Vagina (tissue), 2 donors: Measurements from ENCODE around the gene FREM2. TPM values are rescaled to one million over a fixed set of nuclear protein-coding genes. Genes with fewer than 3 reads are reported as not detected.

Source experiments
- DNase-seq, 2 donors: peaks; one replicate each; pipeline ENCODE4 v3.0.0-alpha.2; 2017; ENCODE audit errors: extremely low spot score in 2 of 2
- H3K27ac ChIP-seq: fragments of 200-600 bp; sonication (generic); one replicate; pipeline ENCODE4 v1.5.1; 2019
- H3K27me3 ChIP-seq: fragments of 200-600 bp; sonication (generic); one replicate; pipeline ENCODE4 v1.5.1; 2019
- H3K36me3 ChIP-seq, 2 donors: fragments of 200-600 bp; sonication (generic); one replicate each; pipeline ENCODE4 v1.5.1; 2017 to 2019
- H3K4me1 ChIP-seq: fragments of 200-600 bp; sonication (generic); one replicate; pipeline ENCODE4 v1.5.1; 2019
- H3K4me3 ChIP-seq, 2 donors: fragments of 200-600 bp; sonication (generic); 1 replicate in 1 of 2; 2 replicates in 1 of 2; pipeline ENCODE4 v1.5.1; 2016 to 2019
- H3K9me3 ChIP-seq: fragments of 200-600 bp; sonication (generic); one replicate; pipeline ENCODE4 v1.5.1; 2019
- CTCF ChIP-seq, 3 experiments: fragments of 450-650 bp in 2 of 3; fragments of 200-600 bp in 1 of 3; sonication (generic) in 1 of 3; IDR thresholded peaks; one replicate each; pipeline ENCODE4 v1.5.1; 2017 to 2019; ENCODE audit warnings: antibody characterized with exemption in 3 of 3, mild to moderate bottlenecking in 2 of 3, moderate library complexity in 2 of 3
- POLR2A ChIP-seq, 2 donors: fragments of 450-650 bp; IDR thresholded peaks; one replicate each; pipeline ENCODE4 v1.6.1; 2017; ENCODE audit warnings: antibody characterized with exemption in 2 of 2, mild to moderate bottlenecking in 2 of 2, moderate library complexity in 2 of 2
- POLR2AphosphoS5 ChIP-seq, 2 donors: sonication (generic); formaldehyde crosslinking; IDR thresholded peaks; one replicate each; pipeline ENCODE4 v1.9.0; 2017; ENCODE audit warnings: antibody characterized with exemption in 2 of 2, mild to moderate bottlenecking in 2 of 2, low read depth in 1 of 2; ENCODE audit not compliant: insufficient read depth in 1 of 2
- intact Hi-C: fragments of 100-400 bp; cut with DNase I; formaldehyde crosslinking; loops from one replicate; pipeline ENCODE4 v1.15.1; 2023
- total RNA-seq: library from RNA; depleted of rRNA; stranded (reverse); fragments of >200 nt; gene quantifications from one replicate; pipeline ENCODE4 v1.2.3, GENCODE V29; 2016

The FREM2 gene
- total RNA-seq, 1 donor from 2014 or later = 0.98 TPM

- no peaks in the 10 kb centered on the region for H3K36me3 ChIP-seq
- no peak for TF ChIP-seq CTCF (IDR thresholded peaks at IDR 0.05)
- TF ChIP-seq POLR2AphosphoS5 (IDR thresholded peaks at IDR 0.05; ENCODE audit: insufficient read depth in 1 of 2, low read depth in 1 of 2) = no peak
- TF ChIP-seq POLR2A (IDR thresholded peaks at IDR 0.05) = no peak
- no peak overlapping the region for H3K4me3 ChIP-seq
- no peak overlapping the region for H3K27ac ChIP-seq
- no peaks in the 10 kb centered on the region for H3K9me3 ChIP-seq
- no peaks in the 10 kb centered on the region for H3K4me1 ChIP-seq
- DNase-seq = no peak
- intact Hi-C loops = loop anchor here (10.0 kb wide), 1 partner anchor 410 kb away; no protein-coding TSS in a partner anchor
- no peaks in the 10 kb centered on the region for H3K27me3 ChIP-seq
Observed at GRCh38 chr13:38895075-38895474, 208.2 kb downstream of the FREM2 start.

DNA sequence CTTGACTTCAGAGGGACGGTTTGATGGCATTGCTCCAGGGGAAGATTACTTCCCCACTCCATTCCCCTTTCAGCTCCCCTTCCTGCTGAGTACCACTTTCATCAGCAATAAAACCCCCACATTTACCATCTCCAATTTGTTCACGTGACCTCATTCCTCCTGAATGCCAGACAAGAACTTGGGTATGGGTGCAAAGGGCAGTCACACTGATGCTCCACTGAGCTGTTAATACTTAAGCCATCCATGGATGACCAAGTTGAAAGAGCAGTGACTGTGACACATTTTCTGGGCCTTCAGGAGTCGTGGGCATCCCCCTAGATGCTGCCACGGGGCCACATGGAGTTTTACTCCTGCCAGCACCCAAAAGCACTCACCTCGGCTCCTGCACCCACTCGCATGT lies 210.6 kb downstream of the FREM2 start:
- no peak overlapping the region for H3K27ac ChIP-seq
- no peaks in the 10 kb centered on the region for H3K4me1 ChIP-seq
- no peaks in the 10 kb centered on the region for H3K27me3 ChIP-seq
- no peaks in the 10 kb centered on the region for H3K9me3 ChIP-seq
- DNase-seq = no peak
- H3K36me3 ChIP-seq = no peaks in the 10 kb centered on the region
- intact Hi-C loops = loop anchor here (10.0 kb wide), 1 partner anchor 413 kb away; no protein-coding TSS in a partner anchor
- TF ChIP-seq CTCF (IDR thresholded peaks at IDR 0.05) (no peak), POLR2A (IDR thresholded peaks at IDR 0.05) (no peak), POLR2AphosphoS5 (IDR thresholded peaks at IDR 0.05; ENCODE audit: insufficient read depth in 1 of 2, low read depth in 1 of 2) (no peak)
- no peak overlapping the region for H3K4me3 ChIP-seq

- Histone ChIP-seq H3K27ac (no peak overlapping the region), H3K27me3 (no peaks in the 10 kb centered on the region), H3K9me3 (no peaks in the 10 kb centered on the region), H3K4me3 (no peak overlapping the region), H3K4me1 (no peaks in the 10 kb centered on the region), H3K36me3 (no peaks in the 10 kb centered on the region)
- TF ChIP-seq POLR2A (IDR thresholded peaks at IDR 0.05) = no peak
- no peak for TF ChIP-seq POLR2AphosphoS5 (IDR thresholded peaks at IDR 0.05; ENCODE audit: insufficient read depth in 1 of 2, low read depth in 1 of 2)
- no peak for TF ChIP-seq CTCF (IDR thresholded peaks at IDR 0.05)
- DNase-seq = no peak
- intact Hi-C loops = loop anchor here (10.0 kb wide), 1 partner anchor 414 kb away; no protein-coding TSS in a partner anchor
Observed at GRCh38 chr13:38898481-38898880, 211.6 kb downstream of the FREM2 start.

- Histone ChIP-seq H3K36me3 (no peaks in the 10 kb centered on the region), H3K9me3 (no peaks in the 10 kb centered on the region), H3K4me1 (no peaks in the 10 kb centered on the region)
Observed at GRCh38 chr13:38899571-38899970, 212.7 kb downstream of the FREM2 start.

More at GRCh38 chr13:38899571-38899970, 212.7 kb downstream of the FREM2 start:
- Histone ChIP-seq H3K27me3 (no peaks in the 10 kb centered on the region), H3K4me3 (no peak overlapping the region), H3K27ac (no peak overlapping the region)
- intact Hi-C loops = loop anchor here (10.0 kb wide), 1 partner anchor 415 kb away; no protein-coding TSS in a partner anchor
- TF ChIP-seq POLR2AphosphoS5 (IDR thresholded peaks at IDR 0.05; ENCODE audit: insufficient read depth in 1 of 2, low read depth in 1 of 2) (no peak), CTCF (IDR thresholded peaks at IDR 0.05) (no peak), POLR2A (IDR thresholded peaks at IDR 0.05) (no peak)
- no peak for DNase-seq
